GM10266 (cell line): ENCODE measurements around the gene STX16.

Experiments used
- DNase-seq: peaks from one replicate; pipeline ENCODE4 v3.0.0; 2012; ENCODE audit errors: extremely low spot score
- TF ChIP-seq, protein P1 (sequence below): IDR thresholded peaks from 2 replicates; pipeline ENCODE4 v1.5.1; 2012; ENCODE audit warnings: mild to moderate bottlenecking, low read depth; ENCODE audit not compliant: control insufficient read depth, insufficient read depth; ENCODE audit errors: missing control alignments

Gene STX16

DNA sequence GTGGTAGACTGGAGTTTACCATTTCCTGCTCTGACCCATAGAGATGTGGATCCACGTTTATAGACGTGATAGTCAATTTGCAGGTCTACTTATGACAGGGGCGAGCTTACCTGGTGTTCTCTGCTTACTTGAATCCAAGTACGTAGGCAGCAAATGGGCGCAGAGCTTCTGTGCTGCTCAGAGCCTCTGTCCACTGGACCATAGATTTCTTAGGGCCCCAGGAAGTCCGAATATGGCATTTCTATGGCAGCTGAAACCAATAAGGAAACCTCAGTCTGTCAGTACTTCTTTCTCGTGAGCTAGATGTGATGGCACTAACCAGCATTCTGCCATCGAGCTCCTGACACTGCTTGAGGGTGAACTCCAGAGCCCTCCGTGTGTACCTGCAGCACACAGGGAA is 22.0 kb downstream of the STX16 start:
- DNase-seq, result no peak
- TF ChIP-seq, protein P1, sequence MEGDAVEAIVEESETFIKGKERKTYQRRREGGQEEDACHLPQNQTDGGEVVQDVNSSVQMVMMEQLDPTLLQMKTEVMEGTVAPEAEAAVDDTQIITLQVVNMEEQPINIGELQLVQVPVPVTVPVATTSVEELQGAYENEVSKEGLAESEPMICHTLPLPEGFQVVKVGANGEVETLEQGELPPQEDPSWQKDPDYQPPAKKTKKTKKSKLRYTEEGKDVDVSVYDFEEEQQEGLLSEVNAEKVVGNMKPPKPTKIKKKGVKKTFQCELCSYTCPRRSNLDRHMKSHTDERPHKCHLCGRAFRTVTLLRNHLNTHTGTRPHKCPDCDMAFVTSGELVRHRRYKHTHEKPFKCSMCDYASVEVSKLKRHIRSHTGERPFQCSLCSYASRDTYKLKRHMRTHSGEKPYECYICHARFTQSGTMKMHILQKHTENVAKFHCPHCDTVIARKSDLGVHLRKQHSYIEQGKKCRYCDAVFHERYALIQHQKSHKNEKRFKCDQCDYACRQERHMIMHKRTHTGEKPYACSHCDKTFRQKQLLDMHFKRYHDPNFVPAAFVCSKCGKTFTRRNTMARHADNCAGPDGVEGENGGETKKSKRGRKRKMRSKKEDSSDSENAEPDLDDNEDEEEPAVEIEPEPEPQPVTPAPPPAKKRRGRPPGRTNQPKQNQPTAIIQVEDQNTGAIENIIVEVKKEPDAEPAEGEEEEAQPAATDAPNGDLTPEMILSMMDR, result no peak

DNA sequence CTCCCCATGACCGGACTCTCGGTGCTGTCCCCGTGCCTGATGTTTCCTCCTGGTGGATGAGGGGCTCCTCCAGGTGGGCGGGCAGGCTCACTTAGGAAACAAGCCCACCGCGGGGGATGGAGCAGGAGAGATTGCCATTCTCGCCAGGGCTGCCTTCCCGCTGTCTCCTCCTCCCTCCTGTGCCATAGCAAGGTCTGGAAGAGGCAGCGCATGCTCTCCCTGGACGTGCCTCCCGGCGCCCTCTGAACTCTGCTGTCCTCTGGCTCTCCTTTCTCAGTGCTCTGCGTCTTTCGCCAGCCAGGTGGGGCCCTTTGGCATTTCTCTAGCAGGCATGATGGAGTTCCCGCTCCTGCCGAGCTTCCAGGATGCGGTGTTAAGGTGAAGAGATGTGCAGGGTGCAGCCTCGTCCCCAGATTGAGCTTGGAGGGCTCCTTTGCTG is 24.1 kb downstream of the STX16 start:
- TF ChIP-seq, protein P1, result no peak
- no peak for DNase-seq

DNA sequence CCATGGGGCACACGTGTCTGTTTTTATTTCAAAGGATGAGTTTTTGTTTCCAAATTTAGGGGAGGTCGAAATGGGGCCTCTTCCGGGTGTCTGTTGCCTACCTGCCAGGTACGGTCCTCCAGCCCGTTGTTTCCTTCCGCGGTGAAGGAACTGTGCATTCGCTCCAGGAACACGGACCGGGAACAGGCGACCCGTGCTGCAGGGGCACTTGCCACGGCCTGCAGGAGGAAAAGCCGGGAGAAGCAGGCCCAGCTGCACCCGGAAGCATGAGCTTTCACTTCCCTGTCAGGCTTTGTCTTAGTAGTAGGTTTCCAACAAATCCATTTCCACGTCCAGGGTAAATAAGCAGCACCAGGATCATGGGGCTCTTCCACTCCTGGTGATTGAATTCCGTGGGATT is 24.6 kb downstream of the STX16 start:
- no peak for DNase-seq
- TF ChIP-seq, protein P1, result no peak

DNA sequence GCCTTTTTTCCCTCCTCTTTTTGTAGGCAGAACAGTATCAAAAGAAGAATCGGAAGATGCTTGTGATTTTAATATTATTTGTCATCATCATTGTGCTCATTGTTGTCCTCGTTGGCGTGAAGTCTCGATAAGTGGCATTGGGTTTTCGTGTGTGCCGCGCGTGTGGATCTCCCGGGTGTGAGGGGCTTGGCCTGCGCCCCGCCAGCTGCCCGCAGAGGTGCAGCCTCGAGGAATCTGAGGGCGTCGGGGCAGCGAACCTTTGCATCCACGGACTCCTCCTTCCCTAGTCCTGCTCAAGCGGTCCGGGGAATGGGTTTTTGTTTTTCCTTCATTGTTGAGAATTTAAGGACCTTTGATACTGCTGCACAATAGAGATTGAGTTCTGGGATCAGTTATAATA is 25.1 kb downstream of the STX16 start:
- no peak for DNase-seq
- TF ChIP-seq, protein P1, result no peak

DNA sequence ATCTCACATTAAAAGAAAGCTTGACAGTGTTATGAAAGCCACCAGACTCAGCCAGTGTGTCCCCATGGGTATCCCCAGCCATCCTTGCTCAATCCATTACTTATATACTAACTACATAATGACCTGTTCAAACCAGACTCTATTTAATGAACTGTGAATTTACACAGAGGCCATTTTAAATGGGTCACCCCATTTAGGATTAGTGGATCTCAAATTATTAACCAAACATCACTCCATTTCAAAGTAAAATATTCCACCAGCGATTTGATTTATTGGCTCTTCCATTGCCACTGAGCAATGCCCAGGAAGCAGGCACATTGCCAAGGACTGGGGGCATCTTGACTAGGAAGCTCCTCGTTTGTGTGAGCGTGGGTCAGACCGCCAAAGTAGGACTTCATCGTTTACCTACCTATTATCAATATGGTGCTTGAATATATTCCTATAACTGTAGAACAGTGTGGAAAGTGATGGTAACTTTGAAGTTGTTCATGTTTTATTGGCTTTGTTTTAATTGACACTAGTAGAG is 26.1 kb downstream of the STX16 start:
- DNase-seq, result no peak
- TF ChIP-seq, protein P1, result no peak

DNA sequence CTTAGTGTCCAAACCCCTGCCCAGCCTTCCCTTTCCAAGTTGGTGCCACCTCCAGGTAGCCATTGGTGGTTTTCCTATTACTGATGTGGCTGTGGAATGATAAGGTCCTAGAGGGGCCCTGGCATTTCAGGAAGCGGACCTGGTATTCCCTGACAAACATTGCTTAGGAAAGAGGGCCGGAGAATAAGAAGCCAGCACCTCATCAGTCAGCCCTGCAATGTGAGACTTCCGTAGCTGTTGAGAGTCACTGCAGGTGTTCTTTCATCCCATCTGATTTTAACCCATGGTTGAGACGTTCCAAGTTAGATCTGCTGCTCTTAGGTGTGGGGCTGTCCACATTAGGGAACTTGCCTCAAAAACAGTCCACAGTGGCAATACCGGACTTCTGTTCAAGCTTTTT is 26.7 kb downstream of the STX16 start:
- DNase-seq, result no peak
- TF ChIP-seq, protein P1, result no peak

DNA sequence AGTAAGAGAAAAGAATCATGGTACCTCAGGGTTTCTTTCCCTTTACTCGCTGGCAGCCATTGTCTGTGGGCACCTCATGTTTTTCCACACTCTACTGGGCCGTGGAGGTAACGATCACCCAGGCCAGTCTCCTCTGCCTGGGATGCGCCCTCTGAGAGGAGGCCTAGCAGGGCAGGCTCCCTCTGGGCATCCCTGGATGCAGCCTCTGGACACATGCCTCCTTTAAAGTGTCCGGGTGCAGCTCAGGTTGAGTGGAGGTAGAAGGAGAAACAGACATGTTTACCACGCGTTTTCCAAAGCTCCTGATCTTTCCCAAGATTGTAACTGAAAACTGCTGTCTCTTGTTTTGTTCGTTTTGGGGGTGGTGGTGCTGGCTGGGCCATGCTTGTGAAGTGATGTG is 27.7 kb downstream of the STX16 start:
- no peak for DNase-seq
- TF ChIP-seq, protein P1, result no peak
